HepG2 (cell line): ENCODE results near the gene ORC3. TPM values are rescaled to one million over a fixed set of nuclear protein-coding genes. Genes with fewer than 3 reads are reported as not detected.

Experiments used
- ATAC-seq: fragments of 200-7000 bp; cut with Tn5 transposase; 3 replicates; pipeline ENCODE4 v1.9.1; 2020; ENCODE audit warnings: mild to moderate bottlenecking, moderate library complexity
- BruUV-seq: library from RNA; stranded (reverse); fragments of 400-500 nt; replicated peaks from 2 replicates; lab custom pipeline; 2021; lab: Mats Ljungman, UMichigan
- CTCF ChIA-PET: fragments of 300-600 bp; formaldehyde crosslinking; extraction: SDS; loops from one replicate; lab custom pipeline; 2021; ENCODE audit warnings: low total read pairs, inconsistent platforms, low intra/inter-chr PET ratio; lab: Yijun Ruan, JAX
- POLR2A ChIA-PET: fragments of 350-600 bp; sonication (Branson Sonifier 250); formaldehyde crosslinking; loops from one replicate; lab custom pipeline; 2020; ENCODE audit warnings: antibody characterized with exemption, inconsistent platforms; lab: Yijun Ruan, JAX
- DNase-seq: peaks from one replicate; pipeline ENCODE4 v3.0.0-alpha.2; 2015; ENCODE audit warnings: low spot score
- FAIRE-seq: peaks from 3 replicates; lab custom pipeline; 2011; peaks lifted over from hg19 to GRCh38; lab: Jason Lieb, UNC
- H2AFZ ChIP-seq: one replicate; pipeline ENCODE4 v1.6.1; 2011; ENCODE audit warnings: low read length, inconsistent platforms
- H3K27ac ChIP-seq: fragments of 300-600 bp; 3 replicates; pipeline ENCODE4 v1.8.0; 2011; ENCODE audit warnings: mixed run types, mild to moderate bottlenecking, mixed read lengths, low read length, inconsistent platforms; ENCODE audit not compliant: insufficient read depth; ENCODE audit errors: extremely low read length
- H3K27me3 ChIP-seq, 2 experiments: fragments of 200-600 bp in 1 of 2; 2 replicates in 1 of 2; 3 replicates in 1 of 2; pipeline versions ENCODE4 v1.6.0 to v1.8.0; 2011; ENCODE audit warnings: low read length in 2 of 2, mild to moderate bottlenecking in 2 of 2, moderate library complexity in 2 of 2, inconsistent platforms in 1 of 2; ENCODE audit not compliant: insufficient read depth in 2 of 2, control insufficient read depth in 1 of 2
- H3K36me3 ChIP-seq, 2 experiments: fragments of 200-600 bp in 1 of 2; replicated peaks in 1 of 2; 2 replicates in 1 of 2; 3 replicates in 1 of 2; pipeline versions ENCODE4 v1.5.1 to v1.8.0; 2011; ENCODE audit warnings: low read length in 2 of 2, inconsistent platforms in 1 of 2; ENCODE audit not compliant: insufficient read depth in 2 of 2, control insufficient read depth in 1 of 2
- H3K4me1 ChIP-seq: 2 replicates; pipeline ENCODE4 v1.5.1; 2012; ENCODE audit warnings: low read length, inconsistent platforms; ENCODE audit not compliant: insufficient read depth
- H3K4me2 ChIP-seq: 2 replicates; pipeline ENCODE4 v1.6.0; 2011; ENCODE audit warnings: low read depth, low read length, inconsistent platforms
- H3K4me3 ChIP-seq, 3 experiments: fragments of 200-600 bp in 1 of 3; sonication (generic), shearing (Covaris generic) in 1 of 3; replicated peaks in 1 of 3; 2 replicates each; pipeline ENCODE4 v1.5.1; 2011 to 2016; ENCODE audit warnings: low read length in 3 of 3, inconsistent platforms in 2 of 3, low read depth in 2 of 3, mild to moderate bottlenecking in 2 of 3, control low read depth in 1 of 3, mixed read lengths in 1 of 3; ENCODE audit not compliant: insufficient read depth in 1 of 3
- H3K79me2 ChIP-seq: one replicate; pipeline ENCODE4 v1.6.1; 2011; ENCODE audit warnings: low read length, inconsistent platforms; ENCODE audit not compliant: insufficient read depth
- H3K9ac ChIP-seq: 2 replicates; pipeline ENCODE4 v1.6.0; 2011; ENCODE audit warnings: mild to moderate bottlenecking, low read depth, low read length, inconsistent platforms; ENCODE audit not compliant: insufficient read depth
- H3K9me3 ChIP-seq: 2 replicates; pipeline ENCODE4 v1.5.1; 2012; ENCODE audit warnings: mild to moderate bottlenecking, low read length
- H4K20me1 ChIP-seq: 2 replicates; pipeline ENCODE4 v1.6.0; 2011; ENCODE audit warnings: inconsistent platforms, mild to moderate bottlenecking, low read length, moderate library complexity; ENCODE audit not compliant: insufficient read depth
- MIER3 ChIP-seq: IDR thresholded peaks from 2 replicates; pipeline ENCODE4 v1.6.1; 2016; ENCODE audit warnings: missing compliant biosample characterization, borderline replicate concordance
- SRSF4 ChIP-seq: fragments of 200-400 bp; formaldehyde crosslinking; IDR thresholded peaks from one replicate; pipeline ENCODE4 v1.6.1; 2018; ENCODE audit warnings: mild to moderate bottlenecking, low read depth, low read length, moderate library complexity; ENCODE audit not compliant: poor library complexity, severe bottlenecking
- ZNF256 ChIP-seq: sonication (generic); formaldehyde crosslinking; conservative IDR thresholded peaks from 2 replicates; pipeline ENCODE4 v1.4.0; 2020; ENCODE audit warnings: missing genetic modification reagents
- ZNF562 ChIP-seq: sonication (generic); formaldehyde crosslinking; IDR thresholded peaks from 2 replicates; pipeline ENCODE4 v1.8.0; 2022; ENCODE audit warnings: missing genetic modification reagents, borderline replicate concordance
- ZNF777 ChIP-seq: sonication (generic); formaldehyde crosslinking; IDR thresholded peaks from 2 replicates; pipeline ENCODE4 v1.4.0; 2020; ENCODE audit warnings: missing genetic modification reagents
- WGBS: methylation state at CpG from one replicate; pipeline ENCODE4 v1.1.6; 2017; ENCODE audit warnings: low lambda C conversion rate; 5-methylcytosine and 5-hydroxymethylcytosine counted together
- in situ Hi-C: cut with HindIII; loops from 2 replicates; pipeline ENCODE4 v1.10.0; 2017; ENCODE audit warnings: low pct_unique_long_range_greater_than_20kb; ENCODE audit not compliant: extremely low pct_ligation_motif_present
- intact Hi-C: fragments of 100-400 bp; cut with micrococcal nuclease; formaldehyde crosslinking; loops from one replicate; pipeline ENCODE4 v1.10.0; 2022; ENCODE audit not compliant: unreplicated experiment
- polyA plus RNA-seq, 8 experiments: library from polyadenylated mRNA; depleted of rRNA in 3 of 8; stranded (reverse) in 7 of 8; unstranded in 1 of 8; fragments of >200 nt; fragmentation: Illumina TruSeq in 4 of 8; extraction: Trizol in 4 of 8; gene quantifications; 2 replicates each; pipeline versions ENCODE4 v1.2.1 to v1.2.3, GENCODE V29; 2011 to 2016; ENCODE audit warnings: low read depth in 4 of 8, missing spikeins in 1 of 8, mixed read lengths in 1 of 8; ENCODE audit not compliant: insufficient read depth in 1 of 8
- total RNA-seq, 5 experiments: library from RNA; depleted of rRNA; stranded (reverse); fragments of >200 nt; fragmentation: Illumina TruSeq; extraction: Trizol; gene quantifications; 2 replicates each; pipeline ENCODE4 v1.2.3, GENCODE V29; 2016; ENCODE audit warnings: low read depth in 1 of 5
- TF ChIP-seq, protein P1 (sequence below): sonication (generic); formaldehyde crosslinking; IDR thresholded peaks from 2 replicates; pipeline ENCODE4 v1.8.0; 2022; ENCODE audit warnings: mild to moderate bottlenecking, missing genetic modification reagents
- TF ChIP-seq, protein P2 (sequence below): sonication (generic); formaldehyde crosslinking; IDR thresholded peaks from 2 replicates; pipeline ENCODE4 v1.8.0; 2022; ENCODE audit warnings: mild to moderate bottlenecking, missing genetic modification reagents, moderate library complexity

The ORC3 gene
- total and polyA plus RNA-seq, 2 of the 13 experiments (the other 11 are each of a cell fraction or from before 2014, with no cell fraction given), result 21.8 to 43.5 TPM

DNA sequence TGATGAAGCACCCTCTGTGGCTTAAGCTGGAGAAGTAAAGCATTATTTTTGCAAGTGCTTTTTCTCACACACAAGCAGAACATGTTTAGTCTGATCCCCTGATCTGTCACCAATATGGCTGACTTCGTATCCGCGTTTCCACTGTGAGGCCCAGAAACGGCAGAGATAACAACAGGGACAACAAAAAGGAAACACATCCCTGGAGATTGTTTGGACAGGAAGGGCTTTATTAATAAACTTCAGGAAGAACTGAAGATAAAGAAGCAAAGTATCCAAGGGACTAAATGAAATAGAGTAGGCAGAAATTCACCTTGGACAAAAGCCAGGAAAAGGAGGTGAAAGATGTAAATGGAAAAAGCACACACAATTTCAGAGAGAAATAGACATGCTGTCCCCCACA, 49.4 kb upstream of the ORC3 start:
- no peak overlapping the region for H3K4me3 ChIP-seq
- intact Hi-C loops (no loop called here), in situ Hi-C loops (no loop called here)
- ChIA-PET CTCF (no interaction called here), POLR2A (no interaction called here)
- H3K4me2 ChIP-seq, result no peak overlapping the region
- no peaks in the 10 kb centered on the region for H3K9me3 ChIP-seq
- H4K20me1 ChIP-seq, result no peaks in the 10 kb centered on the region
- no peak overlapping the region for H3K27ac ChIP-seq
- H3K27me3 ChIP-seq, result no peaks in the 10 kb centered on the region
- no TSS peak for BruUV-seq
- H3K79me2 ChIP-seq, result peaks cover 4% of the 10 kb centered on the region
- 97% methylated on average over 4 of the region's 4 CpGs for WGBS
- H3K9ac ChIP-seq, result no peak overlapping the region
- no peak overlapping the region for H2AFZ ChIP-seq
- no peak for DNase-seq
- no peak for FAIRE-seq
- no peak for TF ChIP-seq ZNF777
- TF ChIP-seq ZNF256 (CRISPR knock-in tag), result no peak
- no peak for TF ChIP-seq SRSF4
- TF ChIP-seq, protein P1, sequence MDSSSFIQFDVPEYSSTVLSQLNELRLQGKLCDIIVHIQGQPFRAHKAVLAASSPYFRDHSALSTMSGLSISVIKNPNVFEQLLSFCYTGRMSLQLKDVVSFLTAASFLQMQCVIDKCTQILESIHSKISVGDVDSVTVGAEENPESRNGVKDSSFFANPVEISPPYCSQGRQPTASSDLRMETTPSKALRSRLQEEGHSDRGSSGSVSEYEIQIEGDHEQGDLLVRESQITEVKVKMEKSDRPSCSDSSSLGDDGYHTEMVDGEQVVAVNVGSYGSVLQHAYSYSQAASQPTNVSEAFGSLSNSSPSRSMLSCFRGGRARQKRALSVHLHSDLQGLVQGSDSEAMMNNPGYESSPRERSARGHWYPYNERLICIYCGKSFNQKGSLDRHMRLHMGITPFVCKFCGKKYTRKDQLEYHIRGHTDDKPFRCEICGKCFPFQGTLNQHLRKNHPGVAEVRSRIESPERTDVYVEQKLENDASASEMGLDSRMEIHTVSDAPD (CRISPR knock-in tag), result no peak
- TF ChIP-seq, protein P2, sequence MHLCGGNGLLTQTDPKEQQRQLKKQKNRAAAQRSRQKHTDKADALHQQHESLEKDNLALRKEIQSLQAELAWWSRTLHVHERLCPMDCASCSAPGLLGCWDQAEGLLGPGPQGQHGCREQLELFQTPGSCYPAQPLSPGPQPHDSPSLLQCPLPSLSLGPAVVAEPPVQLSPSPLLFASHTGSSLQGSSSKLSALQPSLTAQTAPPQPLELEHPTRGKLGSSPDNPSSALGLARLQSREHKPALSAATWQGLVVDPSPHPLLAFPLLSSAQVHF (CRISPR knock-in tag), result no peak
- TF ChIP-seq MIER3 (CRISPR knock-in tag), result no peak
- no peak for TF ChIP-seq ZNF562 (CRISPR knock-in tag)
- no peak for ATAC-seq
- peaks cover 20% of the 10 kb centered on the region for H3K4me1 ChIP-seq
- peaks cover 0 to 55% of the 10 kb centered on the region in 2 experiments; a peak in 4 of 5 replicates for H3K36me3 ChIP-seq
